HL-60 (cell line): ENCODE measurements around the gene PTPN13.

Experiments
- DNase-seq, 2 experiments: peaks; one replicate each; pipeline ENCODE4 v3.0.0-alpha.2; 2010 to 2020; ENCODE audit warnings: low read depth in 1 of 2, low spot score in 1 of 2
- H3K27ac ChIP-seq: fragments of 250-450 bp; sonication (Bioruptor Pico); replicated peaks from 2 replicates; pipeline ENCODE4 v1.5.1; 2020; ENCODE audit warnings: mild to moderate bottlenecking, moderate library complexity
- H3K27me3 ChIP-seq: fragments of 250-450 bp; sonication (Bioruptor Pico); 2 replicates; pipeline ENCODE4 v1.5.1; 2021; ENCODE audit warnings: mild to moderate bottlenecking, moderate library complexity; ENCODE audit not compliant: insufficient read depth, poor library complexity, severe bottlenecking
- H3K4me3 ChIP-seq: replicated peaks from 2 replicates; pipeline ENCODE4 v1.5.1; 2011; ENCODE audit warnings: mild to moderate bottlenecking, control low read depth, low read length; ENCODE audit not compliant: insufficient read depth
- CTCF ChIP-seq: IDR thresholded peaks from one replicate; pipeline ENCODE4 v1.5.1; 2011; ENCODE audit warnings: low read length, control low read depth, inconsistent platforms; ENCODE audit not compliant: insufficient read depth
- GABPA ChIP-seq: IDR thresholded peaks from 2 replicates; pipeline ENCODE4 v1.6.1; 2012; ENCODE audit warnings: low read depth
- POLR2AphosphoS5 ChIP-seq: IDR thresholded peaks from 2 replicates; pipeline ENCODE4 v1.6.1; 2012; ENCODE audit warnings: low read depth
- REST ChIP-seq: IDR thresholded peaks from 2 replicates; pipeline ENCODE4 v1.6.1; 2012; ENCODE audit warnings: low read depth; ENCODE audit not compliant: insufficient replicate concordance
- SPI1 ChIP-seq: IDR thresholded peaks from 2 replicates; pipeline ENCODE4 v1.6.1; 2012; ENCODE audit warnings: low read depth, mild to moderate bottlenecking, borderline replicate concordance

Gene PTPN13

GRCh38 chr4:86560447-86560846 is 33.7 kb upstream of the PTPN13 start:
- Histone ChIP-seq H3K4me3 (no peak overlapping the region), H3K27ac (no peak overlapping the region), H3K27me3 (no peaks in the 10 kb centered on the region)
- no peak for DNase-seq
- TF ChIP-seq POLR2AphosphoS5 (no peak), REST (no peak), SPI1 (no peak), GABPA (no peak), CTCF (no peak)

GRCh38 chr4:86561256-86561655 is 32.9 kb upstream of the PTPN13 start:
- Histone ChIP-seq H3K27me3 (no peaks in the 10 kb centered on the region), H3K4me3 (no peak overlapping the region), H3K27ac (no peak overlapping the region)
- TF ChIP-seq SPI1 (no peak), CTCF (no peak), REST (no peak), POLR2AphosphoS5 (no peak), GABPA (no peak)
- no peak for DNase-seq

- no peak overlapping the region for H3K4me3 ChIP-seq
- H3K27ac ChIP-seq: no peak overlapping the region
- no peaks in the 10 kb centered on the region for H3K27me3 ChIP-seq
- no peak for DNase-seq
- TF ChIP-seq POLR2AphosphoS5: no peak
- no peak for TF ChIP-seq SPI1
- no peak for TF ChIP-seq CTCF
- TF ChIP-seq REST: no peak
- no peak for TF ChIP-seq GABPA
Measured at GRCh38 chr4:86563416-86563815, 30.7 kb upstream of the PTPN13 start.
